ENCODE data around the gene CYS1. TPM values are rescaled to one million over a fixed set of nuclear protein-coding genes. Genes with fewer than 3 reads are reported as not detected.
"Not testable (repeated sequence)": the region's sequence is repeated elsewhere in the genome, so short reads cannot be mapped to it uniquely, and the experiment has no call there.

Gene CYS1
- total RNA-seq, 1 experiment from 2014 or later, result 5.7 TPM

DNA sequence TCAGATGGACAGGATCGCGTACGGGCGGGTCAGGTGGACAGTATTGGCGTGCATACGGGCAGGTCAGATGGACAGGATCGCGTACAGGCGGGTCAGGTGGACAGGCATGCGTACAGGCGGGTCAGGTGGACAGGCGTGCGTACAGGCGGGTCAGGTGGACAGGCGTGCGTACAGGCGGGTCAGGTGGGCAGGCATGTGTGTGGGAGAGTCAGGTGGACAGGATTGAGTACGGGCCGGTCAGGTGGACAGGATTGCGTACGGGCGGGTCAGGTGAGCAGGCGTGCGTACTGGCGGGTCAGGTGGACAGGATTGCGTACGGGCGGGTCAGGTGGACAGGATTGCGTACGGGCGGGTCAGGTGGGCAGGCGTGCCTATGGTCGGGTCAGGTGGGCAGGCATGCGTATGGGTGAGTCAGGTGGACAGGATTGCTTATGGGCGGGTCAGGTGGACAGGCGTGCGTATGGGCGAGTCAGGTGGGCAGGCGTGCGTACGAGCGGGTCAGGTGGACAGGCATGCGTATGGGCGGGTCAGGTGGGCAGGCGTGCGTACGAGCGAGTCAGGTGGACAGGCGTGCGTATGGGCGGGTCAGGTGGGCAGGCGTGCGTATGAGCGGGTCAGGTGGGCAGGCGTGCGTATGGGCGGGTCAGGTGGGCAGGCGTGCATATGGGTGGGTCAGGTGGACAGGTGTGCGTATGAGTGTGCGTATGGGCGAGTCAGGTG, 68.4 kb downstream of the CYS1 start:
- in situ Hi-C loops (cut with HindIII; ENCODE audit: low pct_unique_long_range_greater_than_20kb, low sequenced_read_pairs); DNase-seq (ENCODE audit: low read depth): not testable (repeated sequence)

DNA sequence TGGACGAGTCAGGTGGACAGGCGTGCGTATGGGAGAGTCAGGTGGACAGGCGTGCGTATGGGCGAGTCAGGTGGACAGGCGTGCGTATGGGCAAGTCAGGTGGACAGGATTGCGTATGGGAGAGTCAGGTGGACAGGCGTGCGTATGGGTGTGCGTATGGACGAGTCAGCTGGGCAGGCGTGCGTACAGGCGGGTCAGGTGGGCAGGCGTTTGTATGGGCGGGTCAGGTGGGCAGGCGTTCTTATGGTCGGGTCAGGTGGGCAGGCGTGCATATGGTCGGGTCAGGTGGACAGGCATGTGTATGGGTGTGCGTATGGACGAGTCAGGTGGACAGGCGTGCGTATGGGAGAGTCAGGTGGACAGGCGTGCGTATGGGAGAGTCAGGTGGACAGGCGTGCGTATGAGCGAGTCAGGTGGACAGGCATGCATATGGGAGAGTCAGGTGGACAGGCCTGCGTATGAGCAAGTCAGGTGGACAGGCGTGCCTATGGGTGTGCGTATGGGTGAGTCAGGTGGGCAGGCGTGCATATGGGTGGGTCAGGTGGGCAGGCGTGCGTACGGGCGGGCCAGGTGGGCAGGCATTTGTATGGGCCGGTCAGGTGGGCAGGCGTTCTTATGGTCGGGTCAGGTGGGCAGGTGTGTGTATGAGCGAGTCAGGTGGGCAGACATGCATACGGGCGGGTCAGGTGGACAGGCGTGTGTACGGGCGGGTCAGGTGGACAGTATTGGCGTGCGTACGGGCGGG, 69.2 kb downstream of the CYS1 start:
- in situ Hi-C loops (cut with HindIII; ENCODE audit: low pct_unique_long_range_greater_than_20kb, low sequenced_read_pairs); DNase-seq (ENCODE audit: low read depth): not testable (repeated sequence)

DNA sequence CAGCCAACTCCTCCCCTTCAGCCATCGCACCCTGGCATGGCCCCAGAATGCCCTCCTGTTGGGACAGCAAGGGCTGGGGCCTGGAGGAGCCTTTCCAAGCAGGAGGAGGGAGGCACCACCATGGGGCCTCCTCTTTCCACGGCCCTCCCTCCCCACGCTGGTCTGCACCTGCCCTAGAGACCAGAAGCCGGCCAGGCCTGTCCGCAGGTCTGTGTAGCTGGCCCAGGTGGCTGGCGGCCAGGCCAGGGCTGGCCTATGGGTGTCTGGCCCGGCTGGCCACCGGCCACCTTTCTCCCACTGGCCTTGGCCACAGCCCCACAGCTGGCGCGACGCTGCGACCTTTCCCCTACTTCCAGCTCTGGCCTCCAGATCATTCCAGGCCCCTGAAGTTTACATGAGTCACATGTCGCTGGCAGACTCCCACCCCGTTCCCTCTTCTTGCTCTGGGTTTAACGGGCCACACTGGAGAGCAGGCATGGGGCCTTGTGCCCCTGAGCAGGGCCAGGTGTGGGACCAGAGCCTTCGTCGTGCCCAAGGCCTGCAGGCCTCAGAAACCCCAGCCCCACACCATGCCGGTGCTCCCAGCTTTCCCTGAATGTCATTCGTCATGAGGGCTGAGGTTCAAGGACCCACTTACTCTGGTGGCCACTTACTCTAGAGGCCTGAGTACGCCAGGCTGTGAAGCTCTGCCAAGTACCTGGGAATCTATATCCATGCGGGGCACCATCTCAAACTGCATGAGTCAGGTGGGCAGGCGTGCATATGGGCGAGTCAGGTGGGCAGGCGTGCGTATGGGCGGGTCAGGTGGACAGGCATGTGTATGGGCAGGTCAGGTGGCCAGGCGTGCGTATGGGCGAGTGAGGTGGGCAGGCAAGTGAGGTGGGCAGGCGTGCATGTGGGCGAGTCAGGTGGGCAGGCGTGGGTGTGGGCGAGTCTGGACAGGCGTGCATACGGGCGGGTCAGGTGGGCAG, 70.1 kb downstream of the CYS1 start:
- no peak for DNase-seq (ENCODE audit: low read depth)
- in situ Hi-C loops (cut with HindIII; ENCODE audit: low pct_unique_long_range_greater_than_20kb, low sequenced_read_pairs), result no loop called here

DNA sequence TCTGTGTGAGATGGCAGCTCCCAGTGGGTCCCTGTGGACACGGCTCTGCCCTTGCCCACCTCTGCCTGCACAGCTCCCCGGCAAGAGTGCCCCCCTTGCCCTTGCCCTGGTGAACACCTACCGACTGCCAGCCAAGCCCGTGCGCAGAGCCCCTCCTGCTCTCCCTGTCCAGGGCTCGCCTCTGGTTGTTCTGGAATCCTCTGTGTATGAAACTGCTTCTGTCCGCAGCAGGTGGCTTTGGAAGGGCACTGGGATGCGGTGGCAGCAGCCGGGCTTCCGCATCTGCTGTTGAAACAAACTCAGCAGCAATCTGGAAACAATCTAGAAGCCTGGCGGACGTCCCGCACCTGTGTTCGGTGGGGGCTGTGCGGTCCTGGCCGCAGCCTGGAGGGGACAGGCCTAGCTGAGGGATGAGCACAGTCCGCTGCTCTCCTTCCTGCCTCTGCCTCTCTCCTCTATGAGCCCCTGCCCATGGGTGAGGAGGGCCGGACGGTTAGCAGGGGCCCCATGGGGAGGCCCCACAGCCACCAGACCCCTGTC, 70.9 kb downstream of the CYS1 start:
- in situ Hi-C loops (cut with HindIII; ENCODE audit: low pct_unique_long_range_greater_than_20kb, low sequenced_read_pairs), result no loop called here
- no peak for DNase-seq (ENCODE audit: low read depth)

DNA sequence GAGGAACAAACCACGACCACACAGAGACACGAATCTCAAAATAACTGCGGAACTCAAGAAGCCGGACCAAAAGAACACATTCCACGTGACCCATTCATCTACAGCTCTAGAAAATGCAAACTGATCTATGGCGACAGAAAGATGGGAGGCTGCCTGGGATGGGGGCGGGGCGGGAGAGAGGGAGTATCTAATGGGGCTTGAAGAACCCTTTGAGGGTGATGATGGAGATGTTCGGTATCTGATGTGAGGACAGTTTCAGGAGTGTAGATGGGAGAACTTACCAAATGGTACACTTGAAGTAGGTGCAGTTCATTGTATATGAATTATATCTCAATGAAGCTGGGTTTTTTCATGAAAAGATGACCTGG, 71.4 kb downstream of the CYS1 start:
- in situ Hi-C loops (cut with HindIII; ENCODE audit: low pct_unique_long_range_greater_than_20kb, low sequenced_read_pairs), result no loop called here
- DNase-seq (ENCODE audit: low read depth), result no peak

DNA sequence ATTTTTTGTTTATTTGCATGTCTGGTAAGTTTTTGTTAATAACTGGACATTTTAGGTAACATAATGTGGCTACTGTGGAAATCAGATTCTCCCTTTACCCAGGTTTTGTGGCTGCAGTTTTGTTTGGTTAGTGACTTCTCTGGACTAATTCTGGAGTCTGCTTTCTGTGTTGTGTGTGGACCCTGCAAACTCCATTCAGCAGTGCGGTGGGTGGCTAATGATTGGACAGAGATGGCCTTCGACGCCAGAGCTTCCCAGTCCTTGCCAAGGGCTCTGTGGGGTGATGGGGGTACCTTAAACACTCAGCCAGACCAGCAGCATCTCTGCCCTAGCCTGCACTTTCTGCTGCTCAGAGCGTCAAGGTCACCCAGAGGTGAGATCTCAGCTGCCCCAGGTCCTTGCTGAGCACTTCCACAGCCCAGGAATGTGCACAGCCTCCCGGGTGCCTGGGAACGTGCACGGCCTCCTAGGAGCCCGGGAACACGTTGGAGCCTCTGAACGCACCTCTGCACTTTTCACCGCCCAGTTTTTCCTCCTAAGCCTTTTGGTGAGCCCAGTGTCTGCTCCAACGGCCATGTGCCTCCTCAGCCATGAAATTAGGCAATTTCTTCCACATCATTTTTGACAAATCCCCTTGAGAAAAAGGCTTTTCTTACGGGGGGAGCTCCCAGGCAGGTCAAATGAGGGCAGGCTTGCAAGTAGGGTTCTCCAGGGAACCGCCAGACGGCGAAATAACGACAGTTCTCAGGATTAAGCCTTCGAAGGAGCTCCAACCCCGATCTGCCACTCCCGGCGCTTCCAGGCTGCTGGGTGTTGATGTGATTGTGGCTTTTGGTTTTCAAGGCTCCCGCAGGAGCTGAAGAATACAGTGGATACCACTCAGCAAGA, 72.0 kb downstream of the CYS1 start:
- in situ Hi-C loops (cut with HindIII; ENCODE audit: low pct_unique_long_range_greater_than_20kb, low sequenced_read_pairs), result no loop called here
- DNase-seq (ENCODE audit: low read depth), result no peak

DNA sequence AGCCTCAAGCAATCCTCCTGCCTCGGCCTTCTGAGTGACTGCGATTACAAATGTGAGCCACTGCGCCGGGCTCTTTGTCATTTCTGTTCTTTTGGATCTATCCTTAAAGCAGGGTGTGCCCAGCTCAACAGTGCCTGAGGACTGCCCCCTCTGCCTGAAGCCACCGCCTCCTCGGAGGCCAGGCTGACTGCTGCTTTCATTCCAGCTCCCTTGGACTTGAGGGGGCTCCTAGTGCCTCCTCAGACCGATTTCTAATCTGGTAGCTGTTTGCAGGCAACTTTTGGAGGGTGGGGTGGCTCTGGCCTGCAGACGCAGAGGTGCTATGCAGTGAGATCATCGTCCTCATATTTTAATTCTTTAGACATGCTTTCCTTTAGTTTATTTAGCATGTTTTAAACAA, 72.8 kb downstream of the CYS1 start:
- in situ Hi-C loops (cut with HindIII; ENCODE audit: low pct_unique_long_range_greater_than_20kb, low sequenced_read_pairs), result no loop called here
- no peak for DNase-seq (ENCODE audit: low read depth)

Other genes starting within 250 kb of the CYS1 start
- 19.4 and 44.9 TPM in 2 replicates for gene TAF1B, start 236.9 kb downstream of the CYS1 start, total RNA-seq (2014; rRNA removed; shearing (Covaris generic); ENCODE audit: low replicate concordance)
- gene GRHL1, start 128.7 kb downstream of the CYS1 start, total RNA-seq (2014; rRNA removed; shearing (Covaris generic); ENCODE audit: low replicate concordance), result 0.43 and 9.1 TPM in 2 replicates
- 11.7 and 13.1 TPM in 2 replicates for gene KLF11, start 36.9 kb downstream of the CYS1 start, total RNA-seq (2014; rRNA removed; shearing (Covaris generic); ENCODE audit: low replicate concordance)
- 14.7 and 19.4 TPM in 2 replicates for gene RRM2, start 42.3 kb upstream of the CYS1 start, total RNA-seq (2014; rRNA removed; shearing (Covaris generic); ENCODE audit: low replicate concordance)
- 92.0 and 165 TPM in 2 replicates for gene HPCAL1, start 222.5 kb upstream of the CYS1 start, total RNA-seq (2014; rRNA removed; shearing (Covaris generic); ENCODE audit: low replicate concordance)

All from Caki2 (cell line).